LNCaP clone FGC (cell line): ENCODE results near the gene GOLGA7B.
"Not testable (repeated sequence)": the region's sequence is repeated elsewhere in the genome, so short reads cannot be mapped to it uniquely, and the experiment has no call there.

Source experiments
- DNase-seq: peaks from one replicate; pipeline ENCODE4 v3.0.0-alpha.2; 2011; ENCODE audit warnings: low read depth
- H3K4me3 ChIP-seq: 2 replicates; pipeline ENCODE4 v1.5.1; 2011; ENCODE audit warnings: mild to moderate bottlenecking, low read depth, low read length, control low read depth
- TF ChIP-seq, protein P1 (sequence below): IDR thresholded peaks from 2 replicates; pipeline ENCODE4 v1.5.1; 2012; ENCODE audit warnings: mild to moderate bottlenecking; ENCODE audit not compliant: control insufficient read depth, insufficient read depth; ENCODE audit errors: extremely low read depth

The GOLGA7B gene

GRCh38 chr10:97830064-97830463 is 19.6 kb upstream of the GOLGA7B start:
- H3K4me3 ChIP-seq = no peak overlapping the region
- DNase-seq = no peak
- TF ChIP-seq, protein P1, sequence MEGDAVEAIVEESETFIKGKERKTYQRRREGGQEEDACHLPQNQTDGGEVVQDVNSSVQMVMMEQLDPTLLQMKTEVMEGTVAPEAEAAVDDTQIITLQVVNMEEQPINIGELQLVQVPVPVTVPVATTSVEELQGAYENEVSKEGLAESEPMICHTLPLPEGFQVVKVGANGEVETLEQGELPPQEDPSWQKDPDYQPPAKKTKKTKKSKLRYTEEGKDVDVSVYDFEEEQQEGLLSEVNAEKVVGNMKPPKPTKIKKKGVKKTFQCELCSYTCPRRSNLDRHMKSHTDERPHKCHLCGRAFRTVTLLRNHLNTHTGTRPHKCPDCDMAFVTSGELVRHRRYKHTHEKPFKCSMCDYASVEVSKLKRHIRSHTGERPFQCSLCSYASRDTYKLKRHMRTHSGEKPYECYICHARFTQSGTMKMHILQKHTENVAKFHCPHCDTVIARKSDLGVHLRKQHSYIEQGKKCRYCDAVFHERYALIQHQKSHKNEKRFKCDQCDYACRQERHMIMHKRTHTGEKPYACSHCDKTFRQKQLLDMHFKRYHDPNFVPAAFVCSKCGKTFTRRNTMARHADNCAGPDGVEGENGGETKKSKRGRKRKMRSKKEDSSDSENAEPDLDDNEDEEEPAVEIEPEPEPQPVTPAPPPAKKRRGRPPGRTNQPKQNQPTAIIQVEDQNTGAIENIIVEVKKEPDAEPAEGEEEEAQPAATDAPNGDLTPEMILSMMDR = no peak

DNA sequence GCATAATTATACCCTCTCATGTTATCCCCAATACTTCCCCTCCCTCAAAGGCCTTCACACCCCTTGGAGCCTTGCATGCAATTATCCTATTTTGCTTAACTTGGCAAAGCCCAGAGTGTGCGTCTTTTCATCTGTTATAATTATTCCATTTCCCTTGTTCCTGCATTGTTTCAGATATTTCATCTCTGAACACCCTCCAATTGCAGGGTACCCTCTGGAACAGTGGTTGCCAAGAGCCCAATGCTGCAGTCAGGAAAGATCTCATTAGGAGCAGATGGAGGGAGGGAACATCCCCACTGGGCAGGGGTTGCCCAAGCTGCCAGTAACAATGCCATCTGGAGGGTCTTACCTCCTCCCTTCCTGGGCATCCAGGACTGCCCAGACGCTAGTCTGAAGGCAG is 18.4 kb upstream of the GOLGA7B start:
- no peak overlapping the region for H3K4me3 ChIP-seq
- TF ChIP-seq, protein P1 = no peak
- DNase-seq = no peak

GRCh38 chr10:97836446-97836845 is 13.2 kb upstream of the GOLGA7B start:
- no peak overlapping the region for H3K4me3 ChIP-seq
- TF ChIP-seq, protein P1 = no peak
- DNase-seq = no peak

DNA sequence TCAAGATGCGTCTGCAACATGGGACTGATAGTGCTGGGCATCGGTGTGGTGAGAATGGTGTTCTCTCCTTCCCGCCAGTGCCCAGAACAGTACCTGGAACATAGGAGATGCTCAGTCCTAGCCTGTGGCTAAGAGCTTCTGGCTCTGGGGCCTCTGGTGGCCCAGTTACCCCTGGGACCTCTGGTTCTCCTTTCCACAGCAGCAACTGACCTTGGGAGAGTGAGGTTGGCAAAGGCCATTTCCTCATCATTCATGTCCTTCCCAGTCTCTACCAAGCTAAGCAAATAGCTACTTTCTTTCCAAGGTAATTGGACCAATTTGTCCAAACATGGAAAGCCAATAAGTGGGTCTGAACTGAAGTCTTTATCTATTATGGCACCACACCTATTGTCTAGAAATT is 11.6 kb upstream of the GOLGA7B start:
- no peak for DNase-seq
- no peak overlapping the region for H3K4me3 ChIP-seq
- TF ChIP-seq, protein P1 = no peak

- not testable (repeated sequence) for DNase-seq, H3K4me3 ChIP-seq
These were observed 8.5 kb upstream of the GOLGA7B start for GRCh38 chr10:97841166-97841565.

GRCh38 chr10:97842114-97842513 is 7.5 kb upstream of the GOLGA7B start:
- not testable (repeated sequence) for DNase-seq, H3K4me3 ChIP-seq

- no peak for DNase-seq
- H3K4me3 ChIP-seq = no peak overlapping the region
- TF ChIP-seq, protein P1 = no peak
These were observed 6.9 kb upstream of the GOLGA7B start for GRCh38 chr10:97842656-97843280.

- TF ChIP-seq, protein P1 = no peak
- no peak overlapping the region for H3K4me3 ChIP-seq
- DNase-seq = no peak
These were observed 6.4 kb upstream of the GOLGA7B start for GRCh38 chr10:97843281-97843671.

- not testable (repeated sequence) for DNase-seq, H3K4me3 ChIP-seq
These were observed 5.7 kb upstream of the GOLGA7B start for GRCh38 chr10:97843972-97844371.
